Upper lobe of right lung (tissue), 1 donor: ENCODE data around the gene LANCL2. TPM values are rescaled to one million over a fixed set of nuclear protein-coding genes. Genes with fewer than 3 reads are reported as not detected.
"Not testable (repeated sequence)": the region's sequence is repeated elsewhere in the genome, so short reads cannot be mapped to it uniquely, and the experiment has no call there.

Experiments used
- ATAC-seq: fragments of 200-7000 bp; cut with Tn5 transposase; one replicate; pipeline ENCODE4 v1.9.1; 2020; ENCODE audit warnings: mild to moderate bottlenecking, moderate library complexity
- DNase-seq: peaks from one replicate; pipeline ENCODE4 v3.0.0-alpha.2; 2020
- H3K27ac ChIP-seq: fragments of 200-600 bp; one replicate; pipeline ENCODE4 v1.8.0; 2022
- H3K27me3 ChIP-seq: fragments of 200-600 bp; one replicate; pipeline ENCODE4 v1.8.0; 2022; ENCODE audit warnings: mild to moderate bottlenecking
- H3K36me3 ChIP-seq: fragments of 200-600 bp; one replicate; pipeline ENCODE4 v1.8.0; 2022
- H3K4me1 ChIP-seq: fragments of 200-600 bp; one replicate; pipeline ENCODE4 v1.8.0; 2022
- H3K4me3 ChIP-seq: fragments of 200-600 bp; one replicate; pipeline ENCODE4 v1.8.0; 2022; ENCODE audit warnings: mild to moderate bottlenecking
- H3K9me3 ChIP-seq: fragments of 200-600 bp; one replicate; pipeline ENCODE4 v1.8.0; 2022
- intact Hi-C: fragments of 100-400 bp; cut with DNase I; formaldehyde crosslinking; loops from one replicate; pipeline ENCODE4 v1.11.0; 2022
- total RNA-seq: library from RNA; stranded (reverse); fragmentation: NEBNext Ultra II Directional; extraction: Animal tissue kit (Norgen Biotek cat#: 25700); gene quantifications from one replicate; pipeline ENCODE4 v1.2.1, GENCODE V29; 2021
- TF ChIP-seq, protein P1 (sequence below): fragments of 200-600 bp; IDR thresholded peaks from one replicate; pipeline ENCODE4 v1.8.0; 2022; ENCODE audit warnings: antibody characterized with exemption
- donor health status: DM: no; HTN: yes; CAD: no; lungs with severe emphysema.

The LANCL2 gene
- total RNA-seq, 1 donor from 2014 or later = 6.5 TPM

DNA sequence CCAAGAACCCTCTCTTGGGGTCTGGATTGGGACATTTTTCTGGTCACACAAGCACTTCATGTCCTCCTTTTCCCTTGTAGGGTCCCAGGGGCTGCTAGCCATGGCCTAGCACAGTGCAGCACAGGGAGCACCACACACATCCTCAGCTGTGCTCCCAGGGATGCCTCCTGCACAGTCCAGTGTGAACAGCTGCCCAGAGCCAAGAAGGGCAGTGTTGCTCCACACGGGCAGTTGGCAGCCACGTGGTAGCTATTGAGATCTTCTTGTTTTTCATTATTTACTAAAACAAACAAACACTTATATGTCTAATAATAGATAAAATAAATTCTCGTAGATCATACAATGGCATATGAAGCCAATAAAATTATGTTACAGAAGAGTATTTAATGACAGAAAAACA lies 13.9 kb upstream of the LANCL2 start:
- Histone ChIP-seq H3K4me1 (no peaks in the 10 kb centered on the region), H3K9me3 (no peaks in the 10 kb centered on the region), H3K36me3 (no peaks in the 10 kb centered on the region), H3K27ac (no peak overlapping the region), H3K4me3 (no peak overlapping the region), H3K27me3 (no peaks in the 10 kb centered on the region)
- DNase-seq = no peak
- TF ChIP-seq, protein P1, sequence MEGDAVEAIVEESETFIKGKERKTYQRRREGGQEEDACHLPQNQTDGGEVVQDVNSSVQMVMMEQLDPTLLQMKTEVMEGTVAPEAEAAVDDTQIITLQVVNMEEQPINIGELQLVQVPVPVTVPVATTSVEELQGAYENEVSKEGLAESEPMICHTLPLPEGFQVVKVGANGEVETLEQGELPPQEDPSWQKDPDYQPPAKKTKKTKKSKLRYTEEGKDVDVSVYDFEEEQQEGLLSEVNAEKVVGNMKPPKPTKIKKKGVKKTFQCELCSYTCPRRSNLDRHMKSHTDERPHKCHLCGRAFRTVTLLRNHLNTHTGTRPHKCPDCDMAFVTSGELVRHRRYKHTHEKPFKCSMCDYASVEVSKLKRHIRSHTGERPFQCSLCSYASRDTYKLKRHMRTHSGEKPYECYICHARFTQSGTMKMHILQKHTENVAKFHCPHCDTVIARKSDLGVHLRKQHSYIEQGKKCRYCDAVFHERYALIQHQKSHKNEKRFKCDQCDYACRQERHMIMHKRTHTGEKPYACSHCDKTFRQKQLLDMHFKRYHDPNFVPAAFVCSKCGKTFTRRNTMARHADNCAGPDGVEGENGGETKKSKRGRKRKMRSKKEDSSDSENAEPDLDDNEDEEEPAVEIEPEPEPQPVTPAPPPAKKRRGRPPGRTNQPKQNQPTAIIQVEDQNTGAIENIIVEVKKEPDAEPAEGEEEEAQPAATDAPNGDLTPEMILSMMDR = no peak
- intact Hi-C loops = no loop called here
- ATAC-seq = no peak

DNA sequence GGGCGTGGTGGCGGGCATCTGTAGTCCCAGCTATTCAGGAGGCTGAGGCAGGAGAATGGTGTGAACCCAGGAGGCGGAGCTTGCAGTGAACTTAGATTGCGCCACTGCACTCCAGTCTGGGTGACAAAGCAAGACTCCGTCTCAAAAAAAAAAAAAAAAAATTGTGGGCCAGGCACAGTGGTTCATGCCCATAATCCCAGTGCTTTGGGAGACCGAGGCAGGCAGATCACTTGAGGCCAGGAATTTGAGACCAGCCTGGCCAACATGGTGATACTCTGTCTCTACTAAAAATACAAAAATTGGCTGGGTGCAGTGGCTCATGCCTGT lies 12.2 kb upstream of the LANCL2 start:
- DNase-seq, ATAC-seq: not testable (repeated sequence)

DNA sequence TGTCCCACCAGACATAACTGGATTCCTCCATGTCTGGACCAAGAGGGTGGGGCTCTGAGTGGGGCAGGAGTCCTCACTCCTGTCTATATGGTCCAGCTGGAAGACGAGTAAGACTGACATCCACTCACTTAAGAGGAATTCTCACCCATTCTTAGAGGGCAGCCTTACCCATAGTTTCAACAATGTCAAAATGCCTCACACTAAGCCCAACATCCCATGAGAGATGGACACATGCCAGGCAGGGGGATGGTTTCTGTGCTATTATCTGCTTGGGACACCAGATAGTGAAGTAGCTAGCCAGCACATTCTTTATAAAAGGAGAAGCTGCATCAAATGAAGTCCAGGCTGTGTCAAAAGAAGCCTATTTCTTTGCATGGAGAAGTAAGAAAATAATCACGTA lies 4.7 kb upstream of the LANCL2 start:
- H3K9me3 ChIP-seq = no peaks in the 10 kb centered on the region
- H3K36me3 ChIP-seq = no peaks in the 10 kb centered on the region
- intact Hi-C loops = no loop called here
- H3K27ac ChIP-seq = no peak overlapping the region
- H3K27me3 ChIP-seq = no peaks in the 10 kb centered on the region
- DNase-seq = no peak
- ATAC-seq = no peak
- peaks cover 6% of the 10 kb centered on the region for H3K4me1 ChIP-seq
- TF ChIP-seq, protein P1 = no peak
- H3K4me3 ChIP-seq = no peak overlapping the region

More for the DNA sequence above, 12.2 kb upstream of the LANCL2 start:
- H3K27me3 ChIP-seq, H3K4me3 ChIP-seq, H3K4me1 ChIP-seq, H3K9me3 ChIP-seq, H3K27ac ChIP-seq, H3K36me3 ChIP-seq, intact Hi-C loops: not testable (repeated sequence)

GRCh38 chr7:55361560-55361959 lies 3.6 kb upstream of the LANCL2 start:
- ATAC-seq = no peak
- TF ChIP-seq, protein P1 = no peak
- Histone ChIP-seq H3K27me3 (no peaks in the 10 kb centered on the region), H3K27ac (no peak overlapping the region), H3K4me3 (no peak overlapping the region), H3K4me1 (peaks cover 6% of the 10 kb centered on the region), H3K36me3 (no peaks in the 10 kb centered on the region), H3K9me3 (no peaks in the 10 kb centered on the region)
- intact Hi-C loops = no loop called here
- no peak for DNase-seq

DNA sequence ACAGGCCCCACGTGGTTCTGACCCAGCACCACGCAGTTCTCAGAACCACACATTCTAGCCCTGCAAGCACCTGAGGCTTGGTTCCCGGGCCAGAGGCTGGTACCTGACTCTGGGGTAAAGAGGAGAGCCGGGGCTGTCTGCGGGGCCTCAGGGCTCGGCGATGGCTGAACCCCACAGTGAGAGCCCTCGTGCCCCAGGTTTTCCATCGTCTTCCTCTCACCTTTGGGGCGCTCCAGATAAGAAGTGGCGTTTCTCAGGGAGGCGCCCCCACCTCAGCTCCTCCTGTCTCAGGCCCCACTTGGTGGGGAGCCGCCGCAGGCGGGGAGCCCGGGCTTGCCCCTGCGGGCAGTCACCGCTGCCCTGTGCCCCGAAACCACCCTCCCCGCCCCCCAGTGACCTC lies 2.2 kb upstream of the LANCL2 start:
- Histone ChIP-seq H3K4me3 (no peak overlapping the region), H3K36me3 (no peaks in the 10 kb centered on the region), H3K4me1 (peaks cover 17% of the 10 kb centered on the region), H3K9me3 (no peaks in the 10 kb centered on the region), H3K27ac (no peak overlapping the region), H3K27me3 (no peaks in the 10 kb centered on the region)
- DNase-seq (no peak), ATAC-seq (no peak)
- intact Hi-C loops = no loop called here
- TF ChIP-seq, protein P1 = no peak

GRCh38 chr7:55363386-55364170 lies 1.6 kb upstream of the LANCL2 start:
- H3K4me1 ChIP-seq = peaks cover 17% of the 10 kb centered on the region
- H3K27ac ChIP-seq = no peak overlapping the region
- H3K9me3 ChIP-seq = no peaks in the 10 kb centered on the region
- DNase-seq (no peak), ATAC-seq (no peak)
- no peak overlapping the region for H3K4me3 ChIP-seq
- no peaks in the 10 kb centered on the region for H3K27me3 ChIP-seq
- TF ChIP-seq, protein P1 = no peak
- no peaks in the 10 kb centered on the region for H3K36me3 ChIP-seq
- intact Hi-C loops = no loop called here
